Measurements from ENCODE around the gene EEF1G.

The EEF1G gene

DNA sequence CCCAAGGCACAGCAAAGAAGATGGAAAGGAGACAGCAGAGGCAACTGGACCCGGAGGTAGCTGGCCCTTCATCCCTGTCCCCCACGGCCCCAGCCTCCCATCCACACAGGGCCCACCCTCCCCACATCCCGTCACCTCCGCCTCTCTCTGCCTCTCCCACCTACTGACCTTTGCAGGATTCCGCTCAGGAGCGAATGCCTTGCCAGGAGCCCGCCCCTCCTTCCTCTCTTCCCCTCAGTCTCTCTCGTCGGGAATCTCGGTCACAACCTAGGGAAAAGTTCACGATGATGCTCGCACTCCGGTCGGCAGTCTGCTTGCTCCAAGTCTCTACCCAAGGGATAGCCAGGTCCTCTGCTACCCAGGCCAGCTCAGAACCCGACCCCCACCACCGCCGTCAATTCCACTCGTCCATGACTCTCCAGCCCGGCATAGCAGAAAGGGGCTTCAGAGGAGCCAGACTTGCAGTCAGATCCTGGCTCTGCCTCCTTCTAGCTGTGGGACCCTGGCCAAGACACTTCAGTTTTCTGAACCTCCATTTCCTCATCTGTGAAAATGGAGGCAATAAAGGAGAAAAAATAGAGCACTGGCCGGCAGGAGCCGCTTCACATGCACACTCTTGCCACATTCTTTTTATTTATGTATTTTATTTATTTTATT, 37.3 kb downstream of the EEF1G start:
- no peak for FAIRE-seq

DNA sequence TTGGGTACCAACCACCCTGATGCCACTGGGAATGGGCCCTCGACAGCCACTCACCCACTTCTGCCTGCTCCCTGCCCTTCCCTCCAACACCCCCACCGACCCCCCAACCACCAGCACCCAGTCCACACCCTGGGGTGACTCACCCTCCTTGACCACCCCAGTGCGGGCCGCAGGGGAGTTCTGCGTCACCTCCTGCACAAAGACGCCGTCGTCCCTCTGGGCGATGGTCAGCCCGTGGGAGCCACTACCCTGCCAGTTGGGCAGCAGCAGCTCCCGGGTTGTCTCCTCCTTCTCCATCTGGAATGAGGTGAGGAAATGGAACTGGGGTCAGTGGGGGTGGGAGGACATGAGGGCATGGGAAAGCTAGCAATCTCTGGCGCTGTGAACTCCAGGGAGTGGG, 37.9 kb downstream of the EEF1G start:
- FAIRE-seq: no peak

DNA sequence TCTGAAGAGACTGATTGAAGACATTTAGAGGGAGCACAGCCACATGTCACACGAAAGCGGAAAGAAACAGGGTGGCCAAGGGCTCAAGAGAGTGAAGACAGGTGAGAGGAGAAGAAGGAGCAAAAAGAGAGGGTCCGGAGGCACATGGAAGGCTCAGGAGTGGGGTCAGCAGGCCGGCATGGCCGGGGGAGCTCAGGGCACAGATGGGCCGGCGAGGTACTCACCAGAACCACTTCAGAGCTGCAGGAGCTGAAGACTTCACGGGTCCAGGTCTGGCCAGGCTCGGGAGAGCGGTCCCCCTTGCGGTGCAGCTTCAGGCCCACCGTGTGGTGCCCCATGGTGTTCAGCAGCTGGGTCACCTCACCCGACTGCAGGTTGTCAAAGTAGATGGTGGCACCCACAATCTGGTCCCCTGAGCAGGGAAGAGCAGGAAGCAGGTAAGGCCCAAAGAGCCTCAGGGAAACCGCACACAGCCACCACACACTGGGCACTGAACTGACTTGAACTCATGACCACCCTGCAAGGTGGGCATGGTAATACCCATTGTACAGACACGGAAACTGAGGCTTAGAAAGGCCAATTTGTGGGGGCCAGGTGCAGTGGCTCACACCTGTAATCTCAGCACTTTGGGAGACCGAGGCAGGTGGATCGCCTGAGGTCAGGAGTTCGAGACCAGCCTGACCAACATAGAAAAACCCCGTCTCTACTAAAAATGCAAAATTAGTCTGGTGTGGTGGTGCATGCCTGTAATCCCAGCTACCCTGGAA, 38.7 kb downstream of the EEF1G start:
- no peak for FAIRE-seq

DNA sequence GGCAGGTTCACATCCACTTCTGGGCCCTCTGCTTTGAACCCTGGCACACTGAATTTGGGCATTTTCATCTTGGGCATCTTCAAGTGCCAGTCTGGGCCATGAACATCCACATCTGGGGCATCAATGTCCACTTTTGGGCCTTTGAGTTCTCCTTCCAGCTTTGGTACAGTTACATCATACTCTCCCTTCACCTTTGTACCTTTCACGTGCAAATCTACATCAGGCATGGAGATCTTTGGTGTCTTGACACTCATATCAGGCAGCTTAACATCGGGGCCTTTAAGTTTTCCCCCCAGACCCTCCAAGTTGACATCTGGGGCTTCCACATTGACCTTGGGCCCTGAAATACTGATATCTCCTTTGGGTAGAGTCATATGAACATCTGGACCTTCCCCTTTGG, 41.6 kb downstream of the EEF1G start:
- no peak for FAIRE-seq

DNA sequence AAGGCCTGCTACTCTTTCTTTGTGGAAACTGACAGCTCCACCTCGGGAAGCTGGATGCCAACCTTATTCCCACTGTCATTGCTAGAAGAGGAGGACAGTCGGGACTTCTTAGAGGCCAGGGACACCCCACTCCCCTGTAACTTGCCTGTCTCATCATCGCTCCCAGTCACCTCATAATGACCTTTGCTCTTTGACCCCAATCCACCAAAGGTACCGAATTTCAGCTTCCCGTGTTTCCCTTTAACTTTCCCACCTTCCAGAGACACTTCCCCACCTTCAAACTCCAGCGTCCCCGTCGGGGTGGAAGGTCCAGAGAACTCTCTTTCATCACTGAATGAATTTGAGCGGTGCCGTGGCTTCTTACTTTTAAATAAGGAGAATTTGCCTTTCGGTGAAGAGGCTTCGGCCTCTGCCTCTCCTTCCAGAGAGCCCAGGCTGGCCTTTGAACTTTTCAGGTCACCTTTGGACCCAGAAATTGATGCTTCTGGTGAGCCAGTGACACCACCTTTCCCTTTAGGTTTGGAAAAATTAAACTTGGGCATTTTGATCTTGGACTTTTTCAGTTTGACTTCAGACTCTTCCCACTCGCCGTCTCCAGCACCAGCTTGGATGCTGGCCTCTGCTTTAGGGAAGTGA, 56.8 kb downstream of the EEF1G start:
- no peak for FAIRE-seq

DNA sequence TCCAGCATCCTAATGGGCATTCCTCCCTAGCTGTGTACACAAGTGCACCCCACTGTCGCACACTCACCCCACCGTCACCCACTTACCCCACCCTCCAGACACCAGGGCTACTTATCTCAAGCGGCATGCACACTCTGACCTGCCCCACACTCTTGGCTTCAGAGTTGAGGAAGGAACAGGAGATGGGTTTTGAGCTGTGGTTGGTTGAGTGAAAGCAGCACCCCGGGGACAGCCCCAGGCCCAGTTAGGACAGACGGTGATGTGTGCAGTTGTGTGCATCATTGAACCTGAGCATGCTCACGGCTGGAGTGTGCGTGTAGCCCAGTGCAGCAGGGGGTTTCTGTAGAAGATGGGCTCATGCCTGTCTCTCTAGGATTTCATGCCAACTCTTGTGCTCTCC, 59.5 kb downstream of the EEF1G start:
- no peak for FAIRE-seq

DNA sequence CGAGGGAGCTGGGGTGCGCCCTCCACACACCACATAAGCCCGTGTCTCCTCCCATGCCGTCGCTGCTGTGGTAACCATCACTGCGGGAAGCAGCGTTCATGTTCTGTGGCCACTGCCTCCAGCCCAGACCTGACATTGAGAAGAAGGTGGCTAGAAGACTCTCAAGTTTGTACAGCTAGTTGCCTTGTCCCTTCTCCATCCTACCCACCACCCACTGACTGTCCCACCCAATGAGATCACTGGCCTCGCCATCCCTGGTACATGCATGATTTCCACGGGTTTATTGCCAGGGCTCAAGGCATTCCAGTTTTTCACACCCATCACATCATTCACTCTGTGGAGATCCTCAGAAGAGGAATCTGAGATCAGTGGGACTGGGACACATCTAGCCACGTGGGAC, 60.1 kb downstream of the EEF1G start:
- no peak for FAIRE-seq

DNA sequence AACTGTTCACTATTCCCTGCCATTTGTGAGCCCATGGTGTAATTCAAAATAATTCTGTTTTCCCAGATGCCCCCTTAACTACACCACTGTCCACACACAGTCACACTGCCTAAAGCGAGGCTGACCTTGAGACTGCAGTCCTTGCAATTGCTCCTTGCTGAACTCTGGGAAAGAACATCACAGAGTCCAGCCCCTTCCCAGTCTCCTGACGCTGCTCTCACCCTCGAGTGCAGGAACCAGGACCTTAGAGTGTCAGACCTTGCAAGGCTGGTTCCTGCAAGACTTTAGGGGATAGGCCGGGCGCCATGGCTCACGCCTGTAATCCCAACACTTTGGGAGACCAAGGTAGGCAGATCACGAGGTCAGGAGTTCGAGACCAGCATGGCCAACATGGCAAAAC, 60.7 kb downstream of the EEF1G start:
- peak; percentile 86 for FAIRE-seq

Data from G401.6 (cell line).